HG02588 (cell line): ENCODE measurements around the gene TAPBPL.
A peak's percentile ranks its signal among the peaks of the same experiment; 100 is the strongest.
"Not testable (repeated sequence)": the region's sequence is repeated elsewhere in the genome, so short reads cannot be mapped to it uniquely, and the experiment has no call there.

ENCODE experiments used
- ATAC-seq: cut with Tn5 transposase; IDR thresholded peaks from one replicate; pipeline ENCODE4 v1.9.1; 2021; ENCODE audit warnings: mild to moderate bottlenecking, moderate library complexity; ENCODE audit not compliant: unreplicated experiment

TAPBPL gene, protein sequence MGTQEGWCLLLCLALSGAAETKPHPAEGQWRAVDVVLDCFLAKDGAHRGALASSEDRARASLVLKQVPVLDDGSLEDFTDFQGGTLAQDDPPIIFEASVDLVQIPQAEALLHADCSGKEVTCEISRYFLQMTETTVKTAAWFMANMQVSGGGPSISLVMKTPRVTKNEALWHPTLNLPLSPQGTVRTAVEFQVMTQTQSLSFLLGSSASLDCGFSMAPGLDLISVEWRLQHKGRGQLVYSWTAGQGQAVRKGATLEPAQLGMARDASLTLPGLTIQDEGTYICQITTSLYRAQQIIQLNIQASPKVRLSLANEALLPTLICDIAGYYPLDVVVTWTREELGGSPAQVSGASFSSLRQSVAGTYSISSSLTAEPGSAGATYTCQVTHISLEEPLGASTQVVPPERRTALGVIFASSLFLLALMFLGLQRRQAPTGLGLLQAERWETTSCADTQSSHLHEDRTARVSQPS

DNA sequence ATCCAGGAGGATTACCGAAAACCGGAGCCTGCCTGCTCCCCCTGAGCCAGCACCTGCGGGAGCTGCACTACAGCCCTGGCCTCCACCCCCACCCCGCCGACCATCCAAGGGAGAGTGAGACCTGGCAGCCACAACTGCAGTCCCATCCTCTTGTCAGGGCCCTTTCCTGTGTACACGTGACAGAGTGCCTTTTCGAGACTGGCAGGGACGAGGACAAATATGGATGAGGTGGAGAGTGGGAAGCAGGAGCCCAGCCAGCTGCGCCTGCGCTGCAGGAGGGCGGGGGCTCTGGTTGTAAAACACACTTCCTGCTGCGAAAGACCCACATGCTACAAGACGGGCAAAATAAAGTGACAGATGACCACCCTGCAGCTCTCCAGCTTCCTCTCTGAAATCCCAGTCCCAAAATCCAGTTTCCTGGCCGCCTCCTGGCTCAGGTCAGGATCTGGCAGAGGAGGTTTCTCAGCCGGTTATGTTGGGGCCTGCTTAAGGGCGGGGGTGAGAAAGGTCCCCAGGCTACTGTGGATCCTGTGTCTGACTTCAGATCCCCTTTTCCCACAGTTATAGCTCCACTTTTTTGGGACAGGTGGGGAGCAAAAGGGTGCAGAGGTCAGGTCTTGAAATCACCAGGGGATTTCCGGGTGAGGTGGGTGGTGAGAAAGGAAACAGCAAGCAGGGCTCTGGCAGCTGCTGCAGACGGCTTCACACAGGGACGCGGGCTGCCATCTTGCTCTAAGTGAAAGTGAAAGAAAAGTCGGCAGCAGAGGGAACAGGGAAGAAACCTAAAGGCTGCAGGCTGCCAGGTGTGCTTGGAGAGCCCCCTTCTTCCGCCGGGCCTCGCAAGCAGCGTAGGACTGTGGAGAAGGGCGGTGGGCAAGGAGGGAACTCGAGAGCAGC is at the start of gene TAPBPL:
Gene TAPBPL (plus strand): TSS at position 695 of the 897 bp plus-strand sequence. CDS start 207 bp downstream, outside the sequence.
- ATAC-seq: peak; percentile 38

DNA sequence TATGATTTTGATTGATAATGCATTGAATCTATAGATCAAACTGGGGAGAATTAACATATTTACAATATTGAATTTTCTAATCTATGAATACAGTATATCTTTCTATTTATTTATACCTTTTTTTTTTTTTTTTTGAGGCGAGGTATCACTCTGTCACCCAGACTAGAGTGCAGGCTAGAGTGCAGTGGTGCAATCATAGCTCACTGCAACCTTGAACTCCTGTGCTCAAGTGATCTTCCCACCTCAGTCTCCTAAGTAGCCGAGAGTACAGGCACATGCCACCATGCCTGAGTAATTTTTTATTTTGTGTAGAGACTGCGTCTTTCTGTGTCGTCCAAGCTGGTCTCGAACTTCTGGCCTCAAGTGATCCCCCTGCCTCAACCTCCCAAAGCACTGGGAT is 47.5 kb upstream of the TAPBPL start:
- ATAC-seq: no peak

DNA sequence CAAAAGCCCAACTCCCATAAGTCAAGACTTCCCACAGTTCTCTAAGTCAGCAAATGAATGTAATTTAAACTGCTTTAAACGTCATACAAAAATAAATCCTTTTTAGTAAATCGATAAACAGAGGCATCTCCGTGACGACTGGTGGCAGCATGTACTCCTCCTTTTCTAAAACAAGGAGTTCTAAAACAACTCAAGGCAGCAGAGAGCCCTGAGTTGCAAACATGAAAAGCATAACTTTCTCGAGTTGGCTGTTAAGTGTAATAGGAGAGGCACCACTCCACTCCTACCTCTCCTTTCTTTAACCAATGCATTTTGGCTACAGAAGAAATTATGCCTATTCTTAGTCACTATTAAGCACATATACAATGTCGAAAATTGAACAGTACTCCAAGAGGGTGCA is 45.9 kb upstream of the TAPBPL start:
- no peak for ATAC-seq

DNA sequence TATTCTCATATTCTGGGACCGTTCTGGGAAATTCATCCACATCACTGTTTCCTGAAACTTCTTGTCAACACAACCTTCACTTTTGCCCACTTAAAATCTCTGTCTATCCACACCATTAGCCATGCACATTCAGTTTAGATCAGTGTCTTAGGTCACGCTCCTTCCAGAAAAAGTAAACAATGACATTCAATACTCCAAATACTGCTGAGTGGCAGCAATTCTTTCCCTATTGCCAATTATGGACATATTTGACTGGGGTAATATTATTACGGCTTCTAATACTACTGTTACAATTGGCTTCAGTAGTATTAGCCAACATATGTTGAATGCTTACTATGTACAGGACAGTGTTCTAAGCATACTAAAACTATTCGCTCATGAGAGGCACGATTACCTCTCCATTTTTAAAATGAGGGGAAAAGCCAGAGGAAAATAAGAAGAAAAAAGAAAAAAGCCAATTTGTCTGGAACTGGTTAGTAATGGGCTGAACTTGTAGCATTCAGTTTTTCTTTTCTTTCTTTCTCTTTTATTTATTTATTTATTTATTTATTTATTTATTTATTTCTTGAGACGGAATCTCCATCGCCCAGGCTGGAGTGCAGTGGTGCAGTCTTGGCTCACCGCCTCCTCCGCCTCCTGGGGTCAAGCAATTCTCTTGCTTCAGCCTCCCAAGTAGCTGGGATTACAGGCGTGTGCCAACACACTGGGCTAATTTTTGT is 44.4 kb upstream of the TAPBPL start:
- no peak for ATAC-seq

DNA sequence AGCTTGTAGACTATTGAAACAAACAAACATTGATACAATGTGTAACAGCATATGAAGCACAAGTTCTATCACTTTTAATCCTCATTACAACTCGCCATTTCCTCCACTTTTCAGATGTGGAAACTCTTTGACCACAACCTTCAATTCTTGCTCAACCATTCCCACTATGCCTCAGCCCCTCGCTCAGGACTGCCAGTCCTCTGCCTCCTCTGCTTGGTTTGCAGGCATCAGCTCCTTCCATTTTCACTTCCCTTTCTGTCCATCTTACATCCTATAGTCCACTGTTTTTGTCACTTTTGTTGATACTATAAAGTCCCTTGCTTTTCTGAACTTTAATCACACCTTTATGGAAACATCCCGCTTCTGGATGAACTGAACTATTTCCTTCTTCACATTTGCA is 35.2 kb upstream of the TAPBPL start:
- ATAC-seq: no peak

DNA sequence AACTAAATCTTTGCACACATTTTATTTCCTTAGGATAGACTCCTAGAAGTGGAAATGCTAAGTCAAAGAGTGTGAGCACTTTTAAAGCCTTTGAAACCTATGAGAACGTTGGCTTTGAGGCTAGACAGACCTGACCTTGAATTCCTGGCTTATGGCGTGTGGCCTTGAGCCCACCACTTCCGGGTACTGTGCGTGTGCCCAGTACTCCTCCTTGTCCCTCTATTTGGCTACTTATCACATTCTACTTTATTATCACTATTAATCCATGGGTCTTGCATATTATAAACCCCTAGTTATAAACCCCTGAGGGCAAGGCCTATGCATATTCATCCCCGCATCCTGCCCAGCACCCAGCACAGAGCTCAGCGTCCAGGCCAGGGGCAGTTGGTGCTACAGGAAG is 33.0 kb upstream of the TAPBPL start:
- ATAC-seq: no peak

DNA sequence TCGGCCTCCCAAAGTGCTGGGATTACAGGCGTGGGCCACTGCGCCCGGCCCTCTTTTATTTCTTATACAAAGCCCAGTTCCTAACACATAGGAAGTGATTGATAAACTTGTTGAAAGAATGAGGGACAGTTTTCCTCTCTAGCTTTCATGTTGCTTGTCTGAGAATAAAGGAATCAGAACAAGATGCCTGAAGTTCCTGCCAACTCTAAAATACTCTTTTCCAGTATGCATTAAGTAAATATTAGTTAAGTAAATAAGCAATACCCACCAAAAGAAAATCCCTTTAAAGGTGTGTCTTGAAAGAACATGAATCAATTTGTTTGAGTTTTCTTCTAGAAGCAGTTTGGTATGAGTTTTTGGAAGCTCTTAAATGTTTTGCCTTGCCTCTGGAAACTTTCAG is 31.5 kb upstream of the TAPBPL start:
- no peak for ATAC-seq

DNA sequence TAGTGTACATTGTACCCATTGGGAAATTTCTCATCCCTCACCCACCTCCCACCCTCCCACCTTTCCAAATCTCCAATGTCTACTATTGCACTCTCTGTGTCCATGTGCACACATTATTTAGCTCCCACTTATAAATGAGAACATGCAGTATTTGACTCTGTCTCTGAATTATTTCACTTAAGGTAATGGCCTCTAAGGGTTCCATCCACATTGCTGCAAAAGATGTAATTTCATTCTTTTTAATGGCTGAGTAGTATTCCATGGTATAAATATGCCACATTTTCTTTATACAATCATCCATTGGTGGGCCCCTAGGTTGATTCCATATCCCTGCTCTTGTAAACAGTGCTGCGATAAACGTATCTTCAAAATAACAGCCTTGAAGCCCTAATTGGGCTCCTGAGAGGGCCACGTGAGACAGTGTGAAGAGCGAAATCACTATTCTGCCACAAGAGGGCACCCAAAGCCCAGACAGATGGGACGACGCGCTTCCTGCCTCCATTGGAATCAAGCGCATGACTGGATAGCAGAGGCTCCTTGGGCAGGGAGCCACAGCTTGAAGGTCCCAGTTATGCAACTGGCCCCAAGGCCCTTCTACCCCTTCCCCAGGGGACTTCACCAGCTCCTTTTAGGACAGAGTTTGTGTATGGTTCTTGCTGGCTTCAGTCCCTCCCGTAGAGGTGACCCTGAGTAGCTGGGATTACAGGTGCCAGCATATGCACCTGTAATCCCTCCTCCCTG is 28.4 kb upstream of the TAPBPL start:
- no peak for ATAC-seq

DNA sequence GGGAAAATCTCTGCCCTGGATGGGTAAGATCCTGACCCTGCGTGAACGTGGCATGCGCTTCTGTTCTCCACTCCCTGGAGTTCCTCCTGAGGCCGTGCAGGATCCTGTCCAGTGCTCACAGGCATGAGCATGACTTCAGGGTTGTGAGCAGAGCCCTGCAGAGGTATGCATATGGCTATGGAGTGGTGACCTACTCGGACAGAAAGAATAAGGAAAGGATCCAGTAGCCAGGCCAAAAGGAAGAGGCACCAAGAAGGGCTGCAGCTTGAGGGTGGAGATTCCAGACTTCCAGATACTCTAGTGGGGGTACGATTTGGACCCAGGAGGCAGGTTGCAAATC is 27.9 kb upstream of the TAPBPL start:
- ATAC-seq: no peak

DNA sequence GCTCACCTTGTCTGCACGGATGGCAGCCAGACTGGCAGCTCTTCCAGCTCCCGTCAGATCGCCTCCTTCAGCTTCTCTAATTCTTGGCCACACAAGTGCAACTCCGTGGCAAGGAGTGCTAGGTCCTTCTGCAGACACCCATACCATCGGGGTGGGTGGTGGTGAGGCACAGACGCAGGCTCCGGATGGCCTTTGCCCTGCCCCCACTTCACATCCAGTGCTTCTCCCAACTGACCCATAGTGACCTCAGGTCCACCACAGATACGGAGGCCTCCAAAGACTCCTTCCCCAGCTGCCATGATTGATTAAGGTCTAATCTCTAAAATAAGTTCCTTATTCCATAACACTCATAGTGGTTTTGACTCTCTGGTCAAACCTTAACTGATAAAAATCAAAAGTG is 27.0 kb upstream of the TAPBPL start:
- no peak for ATAC-seq

DNA sequence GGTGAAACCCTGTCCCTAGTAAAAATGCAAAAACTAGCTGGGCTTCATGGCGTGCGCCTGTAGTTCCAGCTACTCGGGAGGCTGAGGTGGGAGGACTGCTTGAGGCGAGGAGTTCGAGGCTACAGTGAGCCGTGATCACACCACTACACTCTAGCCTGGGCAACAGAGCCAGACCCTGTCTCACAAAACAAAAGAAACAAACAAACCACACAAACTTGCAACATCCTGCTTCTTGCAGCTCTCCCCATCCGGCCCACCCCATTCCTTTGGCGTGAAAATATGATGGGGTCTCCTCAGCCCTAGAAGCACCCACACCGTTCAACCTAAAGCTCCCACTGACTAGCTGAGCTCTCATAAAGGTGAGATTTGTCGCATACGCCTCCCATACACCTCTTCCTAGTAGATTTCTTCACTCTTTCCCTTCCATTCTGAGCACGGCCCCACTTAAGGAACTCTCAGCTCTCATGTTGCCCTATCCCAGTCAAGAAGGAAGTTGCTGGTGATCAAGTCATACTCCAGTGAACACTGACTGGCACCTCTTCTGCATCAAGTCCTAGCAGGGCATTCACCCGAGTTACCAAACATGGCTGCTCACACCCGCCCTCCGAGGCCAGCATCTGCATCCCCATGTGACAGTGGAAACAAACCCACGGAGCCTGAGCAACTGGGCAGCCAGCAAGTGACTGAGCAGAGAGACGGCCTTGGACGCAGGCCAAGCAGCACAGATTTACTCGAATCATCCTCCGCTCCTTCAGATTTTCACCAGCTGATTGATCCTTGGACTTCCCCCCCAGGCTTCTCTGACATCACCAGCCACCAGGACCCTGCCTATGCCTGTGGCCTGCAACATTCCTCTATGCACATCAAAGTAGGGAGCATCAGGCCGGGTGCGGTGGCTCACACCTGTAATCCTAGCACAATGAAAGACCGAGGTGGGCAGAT is 26.0 kb upstream of the TAPBPL start:
- no peak for ATAC-seq

DNA sequence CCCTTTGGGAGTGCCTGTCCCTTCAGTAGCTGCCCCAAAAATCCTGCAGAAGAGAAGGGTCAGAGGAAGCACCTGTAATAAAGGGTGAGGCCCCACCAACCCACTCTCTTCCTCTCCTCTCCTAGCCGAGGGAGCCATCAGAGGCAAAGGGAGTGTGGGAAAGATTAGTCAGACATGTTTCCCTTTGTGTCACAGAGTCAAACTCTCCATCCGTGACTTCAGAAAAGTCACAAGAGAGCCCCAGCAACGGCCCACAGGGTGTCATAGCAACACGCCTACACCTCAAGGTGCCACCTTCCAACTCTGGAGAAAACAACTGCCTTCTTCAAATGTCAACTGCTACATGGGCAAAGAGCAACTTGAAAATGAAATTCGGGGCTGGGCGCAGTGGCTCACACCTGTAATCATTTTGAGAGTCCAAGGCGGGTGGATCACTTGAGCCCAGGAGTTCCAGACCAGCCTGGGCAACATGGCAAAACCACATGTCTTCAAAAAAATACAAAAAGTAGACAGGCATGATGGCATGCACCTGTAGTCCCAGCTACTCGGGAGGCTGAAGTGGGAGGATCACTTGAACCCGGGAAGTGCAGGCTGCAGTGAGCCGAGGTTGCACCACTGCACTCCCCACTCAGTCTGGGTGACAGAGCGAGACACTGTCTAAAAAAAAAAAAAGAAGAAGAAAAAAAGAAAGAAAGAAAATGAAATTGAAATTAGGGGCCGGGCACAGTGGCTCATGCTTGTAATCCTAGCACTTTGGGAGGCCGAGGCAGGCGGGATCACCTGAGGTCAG is 24.8 kb upstream of the TAPBPL start:
- peak; percentile 65 for ATAC-seq

DNA sequence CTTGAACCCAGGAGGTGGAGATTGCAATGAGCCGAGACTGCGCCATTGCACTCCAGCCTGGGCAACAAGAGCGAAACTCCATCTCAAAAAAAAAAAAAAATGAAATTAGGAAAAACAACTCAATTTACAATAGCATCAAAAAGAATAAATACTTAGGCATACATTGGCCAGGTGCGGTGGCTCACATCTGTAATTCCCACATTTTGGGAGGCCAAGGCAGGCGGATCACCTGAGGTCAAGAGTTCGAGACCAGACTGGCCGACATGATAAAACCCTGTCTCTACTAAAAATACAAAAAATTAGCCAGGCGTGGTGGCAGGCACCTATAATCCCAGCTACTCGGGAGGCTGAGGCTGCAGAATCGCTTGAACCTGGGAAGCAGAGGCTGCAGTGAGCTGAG is 24.0 kb upstream of the TAPBPL start:
- ATAC-seq: not testable (repeated sequence)

DNA sequence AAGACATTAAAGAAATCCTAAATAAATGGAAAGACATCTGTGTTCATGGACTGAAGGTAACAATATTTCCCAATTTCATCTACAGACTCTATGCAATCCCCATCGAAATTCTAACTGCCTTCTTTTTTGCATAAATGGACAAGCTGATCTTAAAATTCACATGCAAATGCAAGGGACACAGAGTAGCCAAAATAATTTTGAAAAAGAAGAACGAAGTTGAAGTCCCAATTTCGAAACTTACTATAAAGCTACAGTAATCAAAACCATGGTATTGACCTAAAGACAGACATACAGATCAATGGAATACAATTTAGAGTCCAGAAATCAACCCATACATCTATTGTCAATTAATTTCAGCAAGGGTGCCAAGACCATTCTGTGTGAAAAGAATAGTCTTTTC is 23.5 kb upstream of the TAPBPL start:
- no peak for ATAC-seq

DNA sequence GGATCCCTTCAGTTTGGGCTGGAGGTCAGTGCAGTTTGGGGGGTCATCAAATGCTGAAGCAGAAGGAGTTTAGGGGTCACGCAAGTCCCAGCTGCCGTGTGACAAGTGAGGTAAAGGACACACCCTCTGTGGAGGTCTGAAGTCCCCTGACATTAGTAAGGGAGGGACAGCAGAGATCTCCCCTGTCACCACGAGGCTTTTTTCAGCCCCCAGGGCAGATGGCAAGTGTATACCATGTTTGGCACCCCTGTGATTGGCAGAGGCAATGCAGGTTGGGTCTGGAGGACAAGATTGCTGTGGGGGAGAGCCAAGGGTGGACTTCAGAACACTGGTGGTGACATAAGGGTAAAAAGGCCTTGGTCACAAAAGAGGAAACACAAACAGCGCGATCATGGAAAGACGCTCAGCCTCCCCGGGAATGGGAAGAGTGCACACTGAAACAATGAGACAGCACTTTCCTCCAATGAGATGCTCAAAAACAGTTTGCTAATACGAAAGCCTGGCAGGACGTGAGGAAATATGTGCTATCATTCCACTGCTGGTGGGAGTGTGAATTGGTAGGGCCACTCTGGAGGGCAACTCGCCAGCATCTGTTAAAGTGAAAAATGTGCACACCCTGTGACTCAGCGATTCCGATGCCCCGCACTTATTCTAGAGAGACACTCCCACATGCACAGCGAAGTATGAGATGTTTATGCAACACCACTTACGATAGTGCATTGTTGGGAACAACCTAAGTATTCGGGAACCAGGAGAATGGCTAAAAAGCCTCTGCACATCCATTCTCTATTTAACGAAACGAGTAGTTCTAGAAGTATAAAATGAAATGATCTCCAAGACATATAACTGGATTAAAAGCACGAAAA is 21.5 kb upstream of the TAPBPL start:
- ATAC-seq: no peak

DNA sequence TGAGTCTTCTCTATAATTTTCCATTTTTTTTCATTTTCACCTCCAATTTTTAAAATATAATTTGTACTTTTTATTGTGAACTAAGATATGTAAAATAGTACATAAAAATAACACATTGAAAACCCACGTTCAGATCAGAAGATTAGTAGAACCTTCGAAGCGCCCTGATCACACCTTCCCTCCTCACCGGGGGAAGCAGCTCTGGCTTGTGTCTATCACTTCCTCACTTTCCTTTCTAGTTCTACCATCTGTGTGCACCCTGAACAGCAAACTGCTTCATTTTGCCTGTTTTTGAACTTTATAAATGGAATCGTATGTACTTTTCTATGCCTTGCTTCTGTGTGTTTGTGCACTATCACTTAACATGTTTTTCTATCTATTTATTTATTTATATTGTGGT is 18.9 kb upstream of the TAPBPL start:
- ATAC-seq: no peak

DNA sequence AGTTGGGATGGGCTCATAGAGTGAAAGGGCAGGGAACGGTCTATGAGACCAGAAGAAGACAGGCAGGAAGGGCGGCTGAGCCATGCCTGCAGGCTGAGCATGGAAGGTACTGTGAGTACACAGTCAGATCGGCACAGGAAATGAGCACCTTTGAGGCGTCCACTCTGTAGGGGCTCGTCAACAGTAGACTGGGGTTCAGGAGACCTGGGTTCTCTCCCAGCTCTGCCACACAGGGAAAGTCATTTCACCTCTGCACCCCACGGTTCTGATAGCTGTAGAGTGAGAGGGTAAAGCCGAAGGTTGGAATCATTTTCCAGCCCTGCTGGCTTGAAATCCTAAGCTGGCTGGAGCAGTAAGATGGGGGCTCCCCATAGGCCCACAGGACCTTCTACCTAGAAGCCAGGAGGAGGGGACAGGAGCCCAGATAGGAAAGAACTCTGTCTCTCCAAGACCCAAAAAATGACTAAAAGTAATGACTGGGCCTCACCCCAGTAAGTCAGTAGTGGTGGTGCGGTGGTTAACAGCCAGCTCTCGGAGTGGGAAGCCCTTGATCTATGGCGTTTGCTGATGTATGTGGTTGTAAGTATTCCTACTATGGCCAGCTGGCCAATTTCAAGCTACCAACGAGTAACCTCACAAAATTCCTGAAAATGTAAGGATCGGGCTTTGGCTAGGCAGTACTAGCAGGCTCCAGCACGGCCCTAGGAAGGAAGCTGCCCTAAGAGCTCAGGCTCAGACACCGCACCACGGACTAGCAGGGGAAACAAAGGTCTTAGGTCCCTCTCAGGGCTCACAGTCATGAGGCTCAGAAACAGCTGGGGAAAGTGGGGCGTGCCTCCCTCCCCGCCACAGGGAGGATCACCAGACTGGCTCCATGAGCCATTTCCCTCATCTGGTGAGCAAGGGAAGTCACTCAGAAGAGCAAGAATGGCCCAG is 17.4 kb upstream of the TAPBPL start:
- ATAC-seq: no peak
